PC-3 (cell line): Measurements from ENCODE around the gene CEBPG.

Experiments
- CTCF ChIP-seq: fragments of 300-600 bp; sonication (generic); conservative IDR thresholded peaks from 2 replicates; pipeline ENCODE4 v1.5.1; 2017; ENCODE audit warnings: antibody characterized with exemption, low read depth, mild to moderate bottlenecking, low read length
- EZH2 ChIP-seq: fragments of 300-600 bp; sonication (generic); IDR thresholded peaks from one replicate; pipeline ENCODE4 v1.6.1; 2017; ENCODE audit warnings: antibody characterized with exemption, mild to moderate bottlenecking, low read length; ENCODE audit not compliant: unreplicated experiment
- EZH2phosphoT487 ChIP-seq: fragments of 300-600 bp; sonication (generic); IDR thresholded peaks from 2 replicates; pipeline ENCODE4 v1.6.1; 2018; ENCODE audit warnings: mild to moderate bottlenecking, antibody characterized with exemption, low read length, borderline replicate concordance

DNA sequence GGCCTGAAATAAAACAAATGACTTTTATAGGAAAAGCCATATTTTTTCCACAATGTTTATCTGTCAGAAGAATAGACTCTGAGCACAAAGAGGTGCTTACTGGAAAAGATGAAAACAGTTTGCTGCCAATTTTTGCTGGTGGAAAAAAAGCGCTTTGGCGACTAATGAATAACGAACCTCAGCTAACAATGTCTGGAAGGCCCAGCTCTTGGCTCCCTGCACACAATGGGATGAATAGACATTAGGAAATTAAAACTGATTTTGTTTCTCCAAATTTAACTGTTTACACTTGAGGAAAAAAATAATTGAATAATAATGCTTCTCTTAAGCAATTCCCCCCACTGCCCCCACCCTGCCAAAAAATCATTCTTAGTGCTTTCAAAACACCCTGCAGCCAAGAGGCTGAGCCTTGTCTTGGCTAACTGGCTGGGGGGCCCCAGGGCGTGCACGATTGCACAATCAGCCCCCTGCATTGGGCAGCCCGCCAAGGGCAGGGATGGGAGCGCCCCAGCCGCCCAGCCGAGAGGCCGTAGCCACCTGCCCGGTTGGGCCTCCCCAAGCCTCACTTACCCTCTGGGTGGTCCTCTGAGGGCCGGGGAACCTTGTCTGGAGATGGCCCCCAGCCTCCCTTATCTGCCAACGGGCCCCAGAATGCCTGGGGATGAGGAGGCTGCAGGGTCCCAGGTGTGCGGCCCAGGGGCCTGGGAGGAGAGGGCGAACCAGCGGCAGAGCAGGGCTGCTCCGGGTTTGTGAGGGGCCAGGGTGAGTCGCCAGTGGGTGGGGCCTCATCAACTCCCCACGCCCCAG lies 16.8 kb downstream of the CEBPG start:
- TF ChIP-seq CTCF, result no peak
- no peak for TF ChIP-seq EZH2
- TF ChIP-seq EZH2phosphoT487, result no peak
